ENCODE measurements around the gene MGAT5. TPM values are rescaled to one million over a fixed set of nuclear protein-coding genes. Genes with fewer than 3 reads are reported as not detected.
"Not testable (repeated sequence)": the region's sequence is repeated elsewhere in the genome, so short reads cannot be mapped to it uniquely, and the experiment has no call there.

The MGAT5 gene
- total RNA-seq, 1 experiment from 2014 or later: 23.2 TPM

DNA sequence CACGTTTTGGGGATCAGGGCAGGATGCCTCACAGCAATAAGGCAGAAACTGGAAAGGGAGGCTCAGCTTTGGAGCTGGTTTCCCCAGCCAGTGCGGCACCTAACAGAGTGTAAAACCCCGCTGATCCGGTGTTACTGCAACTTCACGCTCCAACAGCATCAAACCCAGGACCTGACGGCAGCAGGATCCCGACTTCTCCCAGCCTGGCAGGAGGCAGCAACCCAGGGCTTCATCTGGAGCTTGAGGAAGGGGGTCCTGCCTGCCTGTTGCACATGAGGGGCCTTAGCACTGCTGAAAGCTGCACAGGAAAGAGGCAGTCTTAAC is 209.8 kb downstream of the MGAT5 start:
- DNase-seq (ENCODE audit: low read depth): no peak

DNA sequence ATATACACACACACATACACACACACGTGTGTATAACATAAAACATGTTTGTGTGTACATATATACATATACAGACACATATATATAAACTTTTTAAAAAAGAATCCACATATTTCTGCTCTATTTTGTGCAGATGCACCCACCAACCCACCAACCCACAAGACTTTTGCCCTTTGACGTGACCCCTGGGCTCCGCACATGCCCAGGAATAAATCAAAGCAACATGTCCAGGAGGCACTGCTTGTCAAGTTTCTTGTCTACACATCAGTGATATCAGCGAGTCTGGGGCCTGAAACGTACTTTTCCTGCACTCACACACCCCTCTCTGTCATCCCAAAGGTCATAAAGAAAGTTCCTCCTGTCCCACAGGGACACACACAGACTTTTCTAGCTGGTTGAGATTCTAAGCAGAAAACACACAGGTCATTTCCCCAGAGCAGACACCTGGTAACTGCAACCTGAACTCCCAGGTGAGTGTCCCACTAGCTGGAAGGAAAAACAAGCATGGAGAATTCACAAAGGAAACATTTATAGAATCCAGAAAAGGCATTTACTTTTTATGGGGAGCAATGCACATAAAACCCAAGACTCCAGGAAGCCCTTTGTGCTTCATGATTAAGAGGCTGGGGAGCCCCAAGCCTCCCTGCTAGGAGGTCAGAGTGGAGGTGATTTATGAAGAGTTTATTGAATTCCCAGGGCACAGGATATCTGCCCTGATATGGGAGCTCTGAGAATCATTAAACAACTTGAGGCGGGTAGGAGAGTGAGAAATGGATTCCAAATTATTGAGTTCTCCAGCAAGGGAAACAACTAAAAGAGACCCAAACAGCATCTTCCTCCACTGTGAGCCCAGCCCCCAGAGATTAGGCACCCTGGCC is 211.6 kb downstream of the MGAT5 start:
- no peak for DNase-seq (ENCODE audit: low read depth)

DNA sequence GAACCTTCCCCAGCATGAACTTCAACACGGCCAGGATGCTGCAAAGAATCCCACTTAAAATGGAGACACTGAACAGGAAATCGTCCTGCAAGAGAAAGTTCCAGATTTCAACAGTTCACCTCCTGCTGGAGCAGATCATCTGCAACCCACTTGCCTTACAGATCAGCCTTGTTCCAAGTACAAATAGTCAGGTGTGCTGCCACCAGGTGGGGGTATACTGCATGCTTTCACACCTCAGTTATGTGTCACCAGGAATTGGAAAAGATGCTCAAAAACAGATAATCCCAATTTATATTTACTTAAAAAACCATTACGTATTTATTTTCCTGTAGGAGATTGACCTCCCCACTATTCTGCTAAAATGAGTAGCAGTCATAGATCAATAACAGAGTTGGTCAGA is 212.3 kb downstream of the MGAT5 start:
- DNase-seq (ENCODE audit: low read depth): peak; percentile 25

DNA sequence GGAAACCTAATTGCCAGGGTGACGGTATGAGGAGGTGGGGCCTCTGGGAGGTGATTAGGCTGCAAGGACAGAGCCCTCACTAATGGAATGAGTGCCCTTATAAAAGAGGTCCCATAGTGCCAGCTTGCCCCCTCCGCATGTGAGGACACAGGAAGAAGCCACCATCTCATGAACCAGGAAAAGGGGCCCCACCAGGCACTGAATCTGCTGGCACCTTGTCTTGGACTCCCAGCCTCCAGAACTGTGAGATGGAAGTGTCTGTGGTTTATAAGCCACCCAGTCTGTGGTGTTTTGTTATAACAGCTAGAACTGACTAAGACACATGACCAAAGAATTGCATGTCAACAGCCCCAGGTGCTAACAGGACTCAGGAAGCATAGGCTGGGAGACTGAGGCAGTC is 214.3 kb downstream of the MGAT5 start:
- DNase-seq (ENCODE audit: low read depth): no peak

DNA sequence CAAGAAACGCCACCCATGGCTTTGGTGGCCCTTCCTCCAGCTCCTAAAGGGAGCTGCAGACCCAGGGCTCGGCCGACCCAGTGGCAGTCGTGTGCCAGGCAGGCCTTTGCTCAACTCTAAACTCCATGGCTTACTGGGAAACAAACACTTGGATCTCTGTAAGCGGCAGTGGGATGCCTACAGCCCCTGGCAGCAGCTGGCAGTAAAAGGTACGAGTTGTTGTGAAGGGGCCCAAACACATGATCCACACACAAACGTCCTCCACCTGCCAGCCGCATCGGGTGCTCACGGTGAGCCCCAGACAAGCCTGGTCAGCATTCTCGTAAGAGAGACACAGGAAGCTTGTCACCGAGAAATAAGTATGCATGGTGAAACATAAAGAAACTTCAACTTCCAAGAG is 214.9 kb downstream of the MGAT5 start:
- DNase-seq (ENCODE audit: low read depth): no peak

DNA sequence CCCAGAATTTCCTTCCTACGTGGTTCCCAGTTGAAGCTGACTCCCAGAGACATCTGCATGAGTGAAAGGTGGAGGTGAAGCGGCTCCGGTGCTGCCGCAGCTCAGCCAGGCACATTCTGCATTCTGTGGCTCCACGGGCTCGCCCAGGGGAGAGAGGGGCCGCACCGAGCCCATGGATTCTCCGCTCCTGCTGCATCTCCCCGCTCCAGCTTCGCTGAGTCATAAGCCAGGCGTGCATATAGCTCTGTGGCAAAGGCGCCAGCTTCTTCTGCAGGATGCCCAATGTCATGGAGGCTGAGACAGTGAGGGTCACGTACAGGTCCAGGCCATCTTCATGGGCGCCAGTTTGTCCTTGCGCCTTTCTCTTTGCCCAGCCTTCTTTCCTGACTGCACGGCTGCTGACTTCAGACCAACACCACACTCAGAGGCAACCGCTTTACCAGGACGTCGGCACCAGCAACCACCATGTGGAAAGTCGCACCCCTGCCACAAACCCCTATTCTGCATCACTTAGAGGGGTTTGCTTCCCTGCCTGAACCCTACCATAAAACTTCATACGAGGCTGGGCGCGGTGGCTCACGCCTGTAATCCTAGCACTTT is 215.7 kb downstream of the MGAT5 start:
- DNase-seq (ENCODE audit: low read depth): no peak

DNA sequence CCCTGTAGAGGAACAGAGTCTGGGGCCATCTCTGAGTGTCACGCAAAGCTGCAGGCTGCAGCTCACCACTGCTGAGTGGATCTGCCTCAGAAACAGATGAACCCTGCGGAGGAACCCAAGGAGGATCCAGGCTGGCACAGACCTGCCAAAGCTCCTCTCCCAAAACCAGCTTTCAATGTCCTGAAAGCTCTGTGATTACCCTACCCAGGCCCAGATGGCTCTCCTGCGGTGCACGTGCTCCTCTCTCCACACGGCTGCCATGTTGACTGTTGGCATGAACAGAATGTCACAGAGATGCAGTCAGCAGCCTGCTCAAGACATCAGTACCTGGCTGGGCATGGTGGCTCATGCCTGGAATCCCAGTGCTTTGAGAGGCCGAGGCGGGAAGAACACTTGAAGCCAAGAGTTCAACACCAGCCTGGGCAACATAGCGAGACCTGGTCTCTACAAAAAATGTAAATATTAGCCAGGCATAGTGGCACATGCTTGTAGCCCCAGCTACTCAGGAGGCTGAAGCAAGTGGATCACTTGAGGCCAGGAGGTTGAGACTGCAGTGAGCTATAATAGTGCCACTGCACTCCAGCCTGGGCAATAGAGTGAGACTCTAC is 216.8 kb downstream of the MGAT5 start:
- no peak for DNase-seq (ENCODE audit: low read depth)

DNA sequence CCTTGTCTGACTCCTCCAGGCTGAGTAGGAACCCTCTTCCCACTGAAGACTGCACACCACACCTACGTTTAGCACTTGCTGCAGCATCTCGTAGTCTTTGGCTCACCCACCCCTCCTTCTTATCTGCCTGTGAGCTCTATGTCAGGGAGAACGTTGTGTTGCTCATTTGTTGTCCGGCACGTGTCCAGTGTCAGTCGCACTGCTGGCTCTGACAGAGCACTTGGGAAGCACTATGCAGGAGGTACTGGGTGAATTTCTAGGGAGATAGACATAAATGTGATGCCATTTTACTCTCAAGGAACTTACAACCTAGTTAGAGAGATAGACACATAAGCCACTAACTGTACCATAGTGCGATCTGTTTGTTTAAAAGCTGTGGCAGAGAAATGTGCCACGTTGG is 223.1 kb downstream of the MGAT5 start:
- DNase-seq (ENCODE audit: low read depth): not testable (repeated sequence)

DNA sequence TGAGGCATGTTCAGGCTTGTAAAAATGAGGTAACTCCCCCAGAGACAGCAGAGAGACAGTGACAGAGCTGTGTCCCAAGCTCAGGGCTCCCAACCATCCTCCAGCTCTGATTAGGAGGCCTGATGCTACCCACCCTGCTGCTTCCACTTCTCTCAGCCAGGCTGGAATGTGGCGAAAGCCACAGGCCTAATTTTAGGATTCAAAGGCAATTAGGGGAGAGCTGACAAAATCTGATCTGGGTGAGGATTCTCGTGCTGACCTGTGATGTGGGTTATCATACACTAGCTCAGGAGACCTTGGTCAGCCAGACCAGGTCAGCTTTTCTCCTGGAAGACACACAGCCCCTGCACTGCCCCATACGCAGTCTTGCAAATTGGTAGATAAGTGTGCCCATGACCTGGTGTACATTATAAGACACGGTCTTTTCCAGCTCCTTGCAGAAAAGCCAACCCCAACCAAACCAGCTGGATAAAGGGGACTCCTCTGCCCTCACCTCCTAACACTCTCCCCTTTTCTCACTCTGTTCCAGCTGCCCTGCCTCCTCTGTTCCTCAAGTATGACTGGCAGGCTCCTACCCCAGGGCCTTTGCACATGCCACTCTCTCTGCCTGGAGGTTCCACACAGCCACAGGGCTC is 225.9 kb downstream of the MGAT5 start:
- no peak for DNase-seq (ENCODE audit: low read depth)

DNA sequence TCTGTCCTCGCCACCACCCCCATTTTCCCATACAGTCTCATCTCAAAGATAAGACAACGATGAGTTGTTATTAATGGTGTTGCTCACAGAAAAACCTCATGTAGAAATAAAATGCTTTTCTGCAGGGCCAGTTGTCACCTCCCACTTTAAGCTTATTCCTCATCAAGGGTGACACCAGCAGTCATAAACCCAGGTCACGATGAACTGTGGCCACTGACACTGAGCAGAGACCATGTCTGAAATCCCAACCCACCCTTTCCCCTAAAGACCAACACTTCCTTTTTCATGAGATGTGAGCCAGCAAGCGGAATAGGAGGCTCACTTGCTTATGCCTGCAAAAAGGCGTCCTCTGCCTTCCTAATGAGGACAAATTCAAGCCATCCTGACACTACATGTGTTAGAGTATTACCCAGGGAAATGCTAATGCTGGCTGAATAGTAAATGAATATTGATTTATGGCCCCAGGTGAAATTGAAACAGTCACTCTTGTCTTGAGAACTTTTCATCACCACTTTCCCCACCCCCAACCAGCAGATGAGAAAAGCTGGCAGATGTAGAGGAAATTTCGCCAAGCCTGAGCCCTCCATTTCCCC is 228.4 kb downstream of the MGAT5 start:
- DNase-seq (ENCODE audit: low read depth): no peak

DNA sequence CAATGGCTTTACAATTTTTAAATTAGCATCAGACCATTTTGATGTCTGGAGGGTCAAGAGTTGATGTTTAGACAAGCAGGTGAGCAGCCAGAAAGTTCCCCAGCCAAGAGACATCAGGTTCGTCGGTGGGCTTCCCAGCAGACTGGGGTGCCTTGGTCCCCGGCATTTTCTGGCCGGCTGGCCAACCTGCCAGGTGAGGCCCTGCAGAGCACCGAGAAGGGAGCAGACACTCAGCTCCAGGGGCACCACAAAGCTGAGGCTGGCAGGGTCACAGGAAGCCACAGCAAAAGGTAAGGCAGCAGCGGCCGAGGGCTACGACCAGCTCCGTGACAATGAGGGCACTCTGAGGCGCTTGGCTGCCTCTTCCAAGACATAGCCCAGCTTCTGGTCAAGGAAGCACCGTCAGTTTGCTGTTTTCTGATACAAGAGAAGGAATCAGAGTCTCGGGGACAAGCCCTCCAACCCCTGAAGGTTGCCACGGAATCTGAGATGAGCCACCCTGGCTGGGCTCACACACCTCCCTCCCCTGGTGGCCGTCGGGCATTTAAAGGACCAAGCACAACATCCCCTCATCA is 229.0 kb downstream of the MGAT5 start:
- no peak for DNase-seq (ENCODE audit: low read depth)

DNA sequence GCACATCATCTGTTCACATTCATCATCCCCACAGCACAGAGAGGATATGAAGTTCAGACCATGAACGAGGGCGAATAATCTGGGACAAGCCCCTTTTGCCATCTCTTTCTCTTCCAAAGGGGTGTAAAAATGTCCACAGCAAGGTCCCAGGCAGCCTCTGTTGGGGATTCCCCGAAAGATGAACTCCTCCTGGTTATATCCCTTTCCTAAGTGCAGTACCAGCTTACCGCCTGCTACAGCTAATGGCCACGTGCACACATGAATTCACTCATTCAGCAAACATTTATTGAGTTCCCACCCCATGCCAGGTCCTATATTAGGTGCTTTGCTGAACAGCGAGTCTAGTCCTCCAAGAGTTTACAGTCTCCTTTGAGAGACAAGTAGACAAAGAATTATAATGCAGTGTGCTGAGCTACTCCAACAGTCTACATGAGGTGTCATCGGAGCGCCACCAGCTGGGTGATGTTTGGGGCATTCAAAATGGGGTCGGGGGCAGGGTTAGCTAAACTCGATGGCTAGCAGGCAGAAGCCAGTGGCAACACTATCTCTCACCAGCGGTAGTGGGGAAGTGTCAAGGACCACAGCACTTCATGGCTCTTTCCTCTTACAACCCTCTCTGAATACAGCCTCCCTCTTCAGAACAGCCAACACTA is 236.0 kb downstream of the MGAT5 start:
- DNase-seq (ENCODE audit: low read depth): no peak

DNA sequence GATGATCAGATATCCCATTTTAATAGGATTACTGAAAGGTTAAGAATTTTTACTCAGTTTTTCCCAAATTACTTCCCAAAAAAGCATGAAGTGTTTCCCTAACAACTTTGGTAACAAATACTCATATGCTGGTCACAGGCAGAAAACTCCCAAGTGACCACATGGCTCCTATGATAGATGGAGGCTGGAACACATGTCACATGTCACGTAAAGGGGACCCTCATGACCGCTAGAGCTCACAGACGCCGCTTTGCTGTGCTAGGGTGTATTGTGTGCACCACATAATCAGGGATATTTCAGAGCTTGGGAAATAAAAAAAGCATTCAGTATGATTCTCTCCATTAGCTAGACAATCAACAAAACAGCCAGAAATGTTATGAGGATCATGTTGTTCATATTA is 236.7 kb downstream of the MGAT5 start:
- no peak for DNase-seq (ENCODE audit: low read depth)

DNA sequence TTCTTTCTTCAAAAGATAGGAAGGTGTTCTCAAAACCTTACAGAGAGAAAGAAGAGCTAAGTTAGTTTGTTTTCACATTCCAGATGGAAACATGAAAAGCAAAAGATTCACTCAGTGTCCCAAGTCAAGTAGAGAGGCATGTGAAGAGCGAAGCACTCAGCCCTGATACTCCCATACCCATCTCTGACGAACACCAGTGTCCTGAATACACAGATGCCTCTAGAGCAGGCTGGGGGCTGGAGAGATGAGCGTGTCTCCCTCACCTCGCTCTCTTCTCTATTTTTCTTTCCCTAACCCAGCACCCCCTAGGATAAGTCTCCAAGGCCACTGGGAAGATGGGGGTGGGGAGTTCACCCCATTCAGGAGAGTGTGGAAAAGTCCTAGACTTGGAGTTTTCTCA is 237.2 kb downstream of the MGAT5 start:
- DNase-seq (ENCODE audit: low read depth): no peak

DNA sequence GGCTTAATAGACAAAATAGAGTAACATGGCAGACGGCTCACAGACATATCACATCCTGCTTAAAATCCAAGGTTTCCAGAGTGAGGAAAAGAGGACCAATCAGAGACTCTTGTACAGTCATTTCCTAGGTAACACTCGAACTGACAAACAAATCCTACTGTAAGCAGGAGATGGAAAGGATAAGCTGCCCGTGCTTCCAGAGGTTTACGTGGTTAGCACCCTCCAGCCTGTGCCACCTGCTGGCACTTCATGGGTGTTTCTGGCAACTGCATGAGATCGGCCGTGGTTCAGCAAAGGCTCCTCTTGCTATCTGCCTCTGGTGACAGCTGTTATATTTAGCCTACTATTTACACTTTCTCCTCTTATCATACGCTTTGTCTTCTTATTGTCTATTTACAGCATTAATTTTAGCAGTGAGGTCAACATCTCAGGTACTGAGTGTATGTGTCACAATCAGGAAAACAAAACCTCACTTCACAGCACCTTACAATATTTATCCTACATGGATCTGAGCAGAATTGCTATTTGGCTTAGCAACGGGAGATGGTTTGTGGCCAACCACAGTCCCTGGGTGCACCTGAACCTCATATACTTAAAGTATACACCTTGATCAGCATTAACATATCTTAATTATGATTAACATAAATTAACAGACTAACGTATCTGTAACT is 238.0 kb downstream of the MGAT5 start:
- DNase-seq (ENCODE audit: low read depth): peak; percentile 37

DNA sequence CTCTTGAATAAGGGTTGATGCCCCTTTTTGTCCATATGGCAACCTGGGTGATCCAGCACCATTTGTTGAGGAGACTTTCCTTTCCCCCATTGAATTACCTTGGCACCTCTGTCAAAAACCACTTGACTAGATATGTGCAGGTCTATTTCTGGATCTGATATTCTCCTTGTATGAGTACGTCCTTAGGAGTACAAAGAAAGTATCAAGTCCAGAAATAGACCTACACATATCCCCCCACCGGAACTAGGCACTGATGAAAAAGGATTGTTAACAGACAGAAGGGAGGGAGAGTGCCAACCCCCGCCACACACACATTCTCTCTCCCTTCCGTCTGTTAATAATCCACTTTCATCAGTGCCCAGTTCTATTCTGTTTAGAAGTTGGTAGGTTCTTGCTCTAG is 239.9 kb downstream of the MGAT5 start:
- DNase-seq (ENCODE audit: low read depth): no peak

DNA sequence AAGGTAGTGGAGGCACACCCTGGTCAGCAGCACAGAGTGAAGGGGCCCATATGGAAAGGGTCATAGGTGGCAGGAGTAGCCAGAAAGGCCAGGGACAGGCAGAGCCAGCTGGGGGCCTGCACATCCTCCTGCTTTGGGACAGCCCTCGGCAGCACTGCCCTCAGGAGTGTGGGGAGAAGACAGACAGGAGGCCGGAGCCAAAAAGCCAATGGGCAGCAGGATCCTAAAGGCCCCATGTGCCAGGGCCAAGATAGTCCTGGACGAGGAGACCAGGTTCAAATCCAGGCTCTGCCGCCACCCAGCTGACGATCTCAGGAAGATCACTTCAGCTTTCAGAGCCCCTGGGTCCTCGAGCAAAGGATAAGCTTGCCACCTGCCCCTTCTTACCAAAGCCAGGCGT is 244.8 kb downstream of the MGAT5 start:
- no peak for DNase-seq (ENCODE audit: low read depth)

DNA sequence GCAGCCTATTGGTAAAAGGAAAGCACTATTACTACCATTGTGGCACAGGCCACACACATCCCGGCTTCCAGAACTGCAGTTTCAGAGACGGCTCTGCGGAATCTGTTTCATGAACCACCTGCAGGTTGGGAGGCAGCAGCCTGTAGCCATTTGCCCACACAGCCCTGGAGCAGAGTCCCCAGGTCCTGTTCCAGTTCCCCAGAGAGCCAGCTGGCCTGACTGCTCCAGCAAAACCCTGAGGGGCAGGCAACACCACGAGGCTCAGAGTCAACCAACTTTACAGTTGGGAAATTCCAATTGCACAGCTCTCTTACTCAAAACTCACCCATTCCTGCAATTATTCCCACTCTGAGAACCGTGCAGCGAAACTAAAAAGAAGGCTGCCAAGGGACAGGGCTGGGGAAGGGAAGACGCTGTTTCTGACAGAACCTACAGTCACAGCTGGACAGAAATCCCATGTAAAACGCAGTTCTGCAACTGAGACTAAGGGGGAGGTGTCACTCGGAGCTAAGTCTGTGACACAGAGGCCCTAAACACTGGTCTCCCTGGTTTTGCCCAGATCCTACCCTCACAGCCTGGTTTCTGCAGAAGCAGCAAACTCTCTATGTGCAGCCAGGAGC is 245.5 kb downstream of the MGAT5 start:
- no peak for DNase-seq (ENCODE audit: low read depth)

DNA sequence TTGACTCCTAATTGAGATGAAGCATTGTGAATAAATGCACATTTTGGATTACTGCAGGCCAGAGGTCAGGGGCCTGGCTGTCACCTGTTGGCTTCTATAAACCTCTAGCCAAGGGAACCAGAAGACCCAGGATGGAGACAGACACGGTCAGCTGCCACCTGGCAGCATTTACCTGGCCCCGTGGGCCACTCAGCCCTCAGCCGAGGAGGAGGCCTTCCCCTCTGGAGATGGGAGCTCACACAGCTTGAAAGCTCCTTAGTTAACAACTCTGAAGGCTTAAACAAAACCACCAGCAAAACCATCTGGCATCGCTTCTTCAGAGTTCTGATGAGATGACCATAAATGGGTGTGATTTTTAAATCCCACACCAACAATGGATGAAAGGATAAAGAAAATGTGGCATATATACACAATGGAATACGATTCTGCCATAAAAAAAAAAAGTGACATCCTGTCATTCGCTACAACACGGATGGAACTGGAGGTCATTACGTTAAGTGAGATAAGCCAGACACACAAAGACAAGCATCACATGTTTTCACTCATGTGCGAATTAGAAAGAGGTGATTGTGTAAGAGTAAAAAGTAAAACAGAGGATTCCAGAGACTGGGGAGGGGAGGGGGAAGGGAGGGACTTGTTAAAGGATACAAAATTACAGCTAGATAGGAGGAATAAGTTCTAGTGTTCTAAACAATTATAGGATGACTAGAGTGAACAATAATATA is 246.5 kb downstream of the MGAT5 start:
- no peak for DNase-seq (ENCODE audit: low read depth)

Data from Daoy (cell line).